H1 (cell line): ENCODE measurements around the gene CPED1. TPM values are rescaled to one million over a fixed set of nuclear protein-coding genes. Genes with fewer than 3 reads are reported as not detected.

Experiments
- CTCF ChIA-PET: fragments of 300-600 bp; sonication (Branson Sonifier 250); formaldehyde crosslinking; loops from one replicate; lab custom pipeline; 2021; ENCODE audit not compliant: partially characterized antibody; lab: Charles Lee
- POLR2A ChIA-PET: fragments of 300-600 bp; sonication (Branson Sonifier 250); formaldehyde crosslinking; loops from one replicate; lab custom pipeline; 2021; ENCODE audit warnings: inconsistent platforms; ENCODE audit not compliant: partially characterized antibody; lab: Charles Lee
- DNase-seq, 2 experiments: peaks; one replicate each; pipeline versions ENCODE4 v3.0.0 to v3.0.0-alpha.2; 2010 to 2022; ENCODE audit warnings: low spot score in 2 of 2, low read depth in 1 of 2, mixed read lengths in 1 of 2
- FAIRE-seq: peaks from 2 replicates; lab custom pipeline; 2011; peaks lifted over from hg19 to GRCh38; lab: Jason Lieb, UNC
- H2AFZ ChIP-seq: 2 replicates; pipeline ENCODE4 v1.8.1; 2012; ENCODE audit warnings: low read length, inconsistent platforms
- H2AK5ac ChIP-seq: 2 replicates; pipeline ENCODE4 v1.6.1; 2013; ENCODE audit warnings: low read depth, low read length
- H2BK120ac ChIP-seq: replicated peaks from 2 replicates; pipeline ENCODE3; 2013; ENCODE audit warnings: low read depth, low read length, inconsistent platforms
- H2BK12ac ChIP-seq: 2 replicates; pipeline ENCODE4 v1.6.1; 2013; ENCODE audit warnings: low read depth, low read length
- H2BK15ac ChIP-seq: 2 replicates; pipeline ENCODE4 v1.6.1; 2013; ENCODE audit warnings: low read length
- H2BK20ac ChIP-seq: 2 replicates; pipeline ENCODE4 v1.6.1; 2013; ENCODE audit warnings: low read length
- H2BK5ac ChIP-seq: 2 replicates; pipeline ENCODE4 v1.6.1; 2013; ENCODE audit warnings: low read depth, low read length
- H3K14ac ChIP-seq: 2 replicates; pipeline ENCODE4 v1.6.1; 2013; ENCODE audit warnings: inconsistent platforms; ENCODE audit not compliant: insufficient read length
- H3K18ac ChIP-seq: 2 replicates; pipeline ENCODE4 v1.6.1; 2013; ENCODE audit warnings: low read length; ENCODE audit errors: extremely low read depth
- H3K23ac ChIP-seq: 2 replicates; pipeline ENCODE4 v1.6.1; 2013; ENCODE audit warnings: inconsistent platforms; ENCODE audit not compliant: insufficient read length
- H3K23me2 ChIP-seq: 2 replicates; pipeline ENCODE4 v1.6.1; 2013; ENCODE audit warnings: low read depth, low read length
- H3K27ac ChIP-seq: 2 replicates; pipeline ENCODE4 v1.6.1; 2011; ENCODE audit warnings: low read depth, low read length, inconsistent platforms
- H3K27me3 ChIP-seq, 4 experiments: replicated peaks in 1 of 4; 1 replicate in 1 of 4; 2 replicates in 3 of 4; pipeline versions ENCODE4 v1.6.1 to v1.8.1; 2011 to 2013; ENCODE audit warnings: low read length in 3 of 4, mild to moderate bottlenecking in 3 of 4, inconsistent platforms in 2 of 4, mixed read lengths in 2 of 4, moderate library complexity in 1 of 4; ENCODE audit not compliant: control insufficient read depth in 3 of 4, insufficient read depth in 3 of 4; ENCODE audit errors: extremely low read depth in 1 of 4
- H3K36me3 ChIP-seq, 4 experiments: 2 replicates each; pipeline versions ENCODE4 v1.6.1 to v1.8.1; 2011 to 2013; ENCODE audit warnings: mild to moderate bottlenecking in 4 of 4, low read length in 3 of 4, moderate library complexity in 2 of 4, control low read depth in 1 of 4, inconsistent platforms in 1 of 4; ENCODE audit not compliant: insufficient read depth in 4 of 4, control insufficient read depth in 2 of 4
- H3K4ac ChIP-seq: replicated peaks from 2 replicates; pipeline ENCODE3; 2013; ENCODE audit warnings: low read length, low read depth, mixed read lengths, inconsistent platforms; ENCODE audit not compliant: insufficient read length
- H3K4me1 ChIP-seq, 4 experiments: replicated peaks in 1 of 4; 1 replicate in 1 of 4; 2 replicates in 3 of 4; pipeline versions ENCODE4 v1.6.1 to v1.8.1; 2011 to 2013; ENCODE audit warnings: low read length in 3 of 4, inconsistent platforms in 2 of 4, mixed read lengths in 1 of 4; ENCODE audit not compliant: insufficient read depth in 4 of 4, control insufficient read depth in 3 of 4
- H3K4me2 ChIP-seq, 2 experiments: 2 replicates each; pipeline versions ENCODE4 v1.6.1 to v1.8.1; 2011 to 2013; ENCODE audit warnings: low read depth in 2 of 2, low read length in 2 of 2, control low read depth in 1 of 2, inconsistent platforms in 1 of 2, mild to moderate bottlenecking in 1 of 2; ENCODE audit not compliant: insufficient read depth in 1 of 2
- H3K4me3 ChIP-seq, 4 experiments: fragments of 200-600, 300-600 bp in 1 of 4; sonication (generic), shearing (Covaris generic), sonication (Bioruptor Twin) in 1 of 4; 2 replicates each; pipeline versions ENCODE4 v1.5.1 to v1.8.1; 2011 to 2016; ENCODE audit warnings: low read length in 4 of 4, low read depth in 3 of 4, control low read depth in 2 of 4, inconsistent platforms in 2 of 4, mild to moderate bottlenecking in 2 of 4, mixed read lengths in 1 of 4, moderate library complexity in 1 of 4; ENCODE audit not compliant: insufficient read depth in 2 of 4; ENCODE audit errors: extremely low read depth in 1 of 4
- H3K56ac ChIP-seq: replicated peaks from 2 replicates; pipeline ENCODE3; 2013; ENCODE audit warnings: low read depth, mild to moderate bottlenecking, mixed read lengths, low read length, inconsistent platforms; ENCODE audit not compliant: insufficient read length
- H3K79me1 ChIP-seq: 2 replicates; pipeline ENCODE4 v1.6.1; 2013; ENCODE audit warnings: low read depth, low read length, control low read depth
- H3K79me2 ChIP-seq, 2 experiments: 2 replicates each; pipeline versions ENCODE4 v1.6.1 to v1.8.1; 2012 to 2013; ENCODE audit warnings: low read length in 2 of 2, mild to moderate bottlenecking in 2 of 2, inconsistent platforms in 1 of 2; ENCODE audit not compliant: insufficient read depth in 2 of 2, control insufficient read depth in 1 of 2
- H3K9ac ChIP-seq, 4 experiments: replicated peaks in 1 of 4; 1 replicate in 1 of 4; 2 replicates in 3 of 4; pipeline versions ENCODE4 v1.6.1 to v1.8.1; 2011 to 2013; ENCODE audit warnings: low read depth in 3 of 4, low read length in 3 of 4, control low read depth in 2 of 4, mild to moderate bottlenecking in 2 of 4, moderate library complexity in 2 of 4, inconsistent platforms in 1 of 4; ENCODE audit errors: extremely low read depth in 1 of 4
- H3K9me3 ChIP-seq, 2 experiments: 2 replicates each; pipeline versions ENCODE4 v1.6.1 to v1.8.1; 2012 to 2013; ENCODE audit warnings: mild to moderate bottlenecking in 2 of 2, moderate library complexity in 2 of 2, control low read depth in 1 of 2, inconsistent platforms in 1 of 2, low read depth in 1 of 2, low read length in 1 of 2, mixed read lengths in 1 of 2; ENCODE audit not compliant: insufficient read depth in 2 of 2
- H4K20me1 ChIP-seq, 2 experiments: replicated peaks in 1 of 2; 2 replicates each; pipeline versions ENCODE3 to v1.8.1; 2011 to 2013; ENCODE audit warnings: inconsistent platforms in 2 of 2, low read length in 2 of 2, mild to moderate bottlenecking in 1 of 2; ENCODE audit not compliant: insufficient read depth in 2 of 2, control insufficient read depth in 1 of 2
- H4K5ac ChIP-seq: 2 replicates; pipeline ENCODE4 v1.6.1; 2013; ENCODE audit warnings: low read length, low read depth, mixed read lengths, inconsistent platforms; ENCODE audit not compliant: insufficient read length
- H4K8ac ChIP-seq: 2 replicates; pipeline ENCODE4 v1.8.0; 2013; ENCODE audit warnings: mild to moderate bottlenecking, moderate library complexity, low read length, inconsistent platforms; ENCODE audit not compliant: insufficient read depth; ENCODE audit errors: extremely low read depth
- H4K91ac ChIP-seq: replicated peaks from 2 replicates; pipeline ENCODE3; 2013; ENCODE audit warnings: low read length, mixed read lengths, inconsistent platforms; ENCODE audit not compliant: insufficient read length
- WGBS, 2 experiments: shearing (Covaris generic) in 1 of 2; methylation state at CpG; one replicate each; pipeline versions ENCODE4 v1.1.6 to v1.1.7; 2013 to 2015; ENCODE audit warnings: low lambda C conversion rate in 2 of 2, mixed read lengths in 2 of 2, inconsistent platforms in 1 of 2, low coverage in 1 of 2, missing lambda C conversion rate in 1 of 2; ENCODE audit not compliant: insufficient replicate concordance in 2 of 2, insufficient coverage in 1 of 2, insufficient read length in 1 of 2; ENCODE audit errors: extremely low coverage in 1 of 2, missing lambda C conversion rate in 1 of 2; 5-methylcytosine and 5-hydroxymethylcytosine counted together
- polyA plus RNA-seq, 7 experiments: library from polyadenylated mRNA; depleted of rRNA in 3 of 7; stranded (reverse) in 5 of 7; unstranded in 2 of 7; fragments of >200 nt in 5 of 7; fragments of 200-250 nt in 2 of 7; gene quantifications; 1 replicate in 5 of 7; 2 replicates in 1 of 7; 4 replicates in 1 of 7; pipeline versions ENCODE4 v1.2.1 to v1.2.3, GENCODE V29; 2011 to 2013; ENCODE audit warnings: missing spikeins in 2 of 7, mixed read lengths in 2 of 7
- total RNA-seq: library from RNA; stranded (reverse); fragmentation: NEBNext Ultra II Directional; extraction: Animal tissue kit (Norgen Biotek cat#: 25700); gene quantifications from 2 replicates; pipeline ENCODE4 v1.2.1, GENCODE V29; 2021

The CPED1 gene
- total and polyA plus RNA-seq, 2 of the 8 experiments (the other 6 are each of a cell fraction or from before 2014, with no cell fraction given) = 0.08 to 0.39 TPM

GRCh38 chr7:121197455-121197854 lies 208.9 kb downstream of the CPED1 start:
- no peak overlapping the region for H4K5ac ChIP-seq
- no peak overlapping the region for H3K9ac ChIP-seq
- H3K56ac ChIP-seq = no peak overlapping the region
- FAIRE-seq (no peak), DNase-seq (no peak)
- no peaks in the 10 kb centered on the region for H3K79me2 ChIP-seq
- H3K14ac ChIP-seq = no peak overlapping the region
- H2AFZ ChIP-seq = no peak overlapping the region
- no peak overlapping the region for H3K23ac ChIP-seq
- no peak overlapping the region for H2BK5ac ChIP-seq
- no peak overlapping the region for H3K4me3 ChIP-seq
- WGBS, 2 experiments = 93% methylated on average over 3 of the region's 3 CpGs; no CpG with 5 or more reads in 1 of the 2 experiments
- no peak overlapping the region for H2BK20ac ChIP-seq
- H3K79me1 ChIP-seq = no peaks in the 10 kb centered on the region
- no peak overlapping the region for H2BK15ac ChIP-seq
- H3K27me3 ChIP-seq = no peaks in the 10 kb centered on the region
- H3K9me3 ChIP-seq = no peaks in the 10 kb centered on the region
- H3K4me2 ChIP-seq = no peak overlapping the region
- no peak overlapping the region for H3K27ac ChIP-seq
- no peaks in the 10 kb centered on the region for H3K23me2 ChIP-seq
- ChIA-PET POLR2A (no interaction called here), CTCF (interaction anchor here (0.8 kb wide), 1 partner anchor 89 kb away, joined by 3 read pairs; no protein-coding TSS in a partner anchor)
- H4K20me1 ChIP-seq = no peaks in the 10 kb centered on the region
- no peaks in the 10 kb centered on the region for H3K4me1 ChIP-seq
- H2AK5ac ChIP-seq = no peak overlapping the region
- no peak overlapping the region for H4K8ac ChIP-seq
- no peak overlapping the region for H4K91ac ChIP-seq
- H3K18ac ChIP-seq = no peak overlapping the region
- no peak overlapping the region for H2BK120ac ChIP-seq
- no peak overlapping the region for H2BK12ac ChIP-seq
- no peak overlapping the region for H3K4ac ChIP-seq
- no peaks in the 10 kb centered on the region for H3K36me3 ChIP-seq
